Ovary (tissue), 3 donors: Measurements from ENCODE around the gene MYO15B.

Experiments
- EP300 ChIP-seq: sonication (generic); formaldehyde crosslinking; IDR thresholded peaks from one replicate; pipeline ENCODE4 v1.6.1; 2017; ENCODE audit warnings: antibody characterized with exemption
- POLR2A ChIP-seq: fragments of 450-650 bp; IDR thresholded peaks from one replicate; pipeline ENCODE4 v1.6.1; 2017; ENCODE audit warnings: antibody characterized with exemption, mild to moderate bottlenecking, moderate library complexity
- TF ChIP-seq, protein P1 (sequence below), 3 donors: fragments of 450-650 bp in 2 of 3; fragments of 200-600 bp in 1 of 3; IDR thresholded peaks; one replicate each; pipeline versions ENCODE4 v1.5.1 to v1.8.0; 2016 to 2022; ENCODE audit warnings: antibody characterized with exemption in 3 of 3, mild to moderate bottlenecking in 1 of 3
- donor health status: DM: no; HTN: no; CAD: no.

DNA sequence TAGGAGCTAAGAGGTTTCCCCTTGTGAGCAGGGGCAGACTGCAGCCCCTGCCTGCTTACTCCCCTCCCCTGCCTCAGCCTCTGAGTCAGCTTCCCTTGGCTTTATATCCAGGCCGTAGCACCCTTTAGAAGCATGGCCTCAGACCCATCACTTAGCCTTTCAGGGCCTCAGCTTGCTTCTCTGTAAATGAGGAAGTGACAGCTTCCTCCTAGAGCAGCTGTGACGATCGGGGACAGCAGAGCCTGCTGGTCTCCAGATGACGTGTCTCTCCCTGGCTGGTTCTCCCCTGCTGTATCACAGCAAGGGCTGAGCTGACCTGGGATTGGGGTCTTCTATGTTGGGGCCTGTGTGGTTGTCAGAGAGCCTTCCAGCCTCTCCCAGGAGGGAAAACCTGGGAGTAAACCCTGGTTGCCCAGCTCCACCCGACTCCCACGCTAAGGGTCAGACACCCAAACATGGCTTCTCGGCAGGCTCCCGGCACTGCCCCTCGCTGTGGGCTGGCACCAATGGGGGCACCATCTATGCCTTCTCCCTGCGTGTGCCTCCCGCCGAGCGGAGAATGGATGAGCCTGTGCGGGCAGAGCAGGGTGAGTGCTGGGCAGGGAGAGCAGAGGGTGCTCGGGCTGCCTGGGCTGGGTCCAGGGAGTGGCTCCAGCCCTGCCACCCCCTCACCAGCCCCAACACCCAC is 16.3 kb upstream of the MYO15B start:
- TF ChIP-seq, protein P1, sequence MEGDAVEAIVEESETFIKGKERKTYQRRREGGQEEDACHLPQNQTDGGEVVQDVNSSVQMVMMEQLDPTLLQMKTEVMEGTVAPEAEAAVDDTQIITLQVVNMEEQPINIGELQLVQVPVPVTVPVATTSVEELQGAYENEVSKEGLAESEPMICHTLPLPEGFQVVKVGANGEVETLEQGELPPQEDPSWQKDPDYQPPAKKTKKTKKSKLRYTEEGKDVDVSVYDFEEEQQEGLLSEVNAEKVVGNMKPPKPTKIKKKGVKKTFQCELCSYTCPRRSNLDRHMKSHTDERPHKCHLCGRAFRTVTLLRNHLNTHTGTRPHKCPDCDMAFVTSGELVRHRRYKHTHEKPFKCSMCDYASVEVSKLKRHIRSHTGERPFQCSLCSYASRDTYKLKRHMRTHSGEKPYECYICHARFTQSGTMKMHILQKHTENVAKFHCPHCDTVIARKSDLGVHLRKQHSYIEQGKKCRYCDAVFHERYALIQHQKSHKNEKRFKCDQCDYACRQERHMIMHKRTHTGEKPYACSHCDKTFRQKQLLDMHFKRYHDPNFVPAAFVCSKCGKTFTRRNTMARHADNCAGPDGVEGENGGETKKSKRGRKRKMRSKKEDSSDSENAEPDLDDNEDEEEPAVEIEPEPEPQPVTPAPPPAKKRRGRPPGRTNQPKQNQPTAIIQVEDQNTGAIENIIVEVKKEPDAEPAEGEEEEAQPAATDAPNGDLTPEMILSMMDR (IDR thresholded peaks at IDR 0.05): no peak
- TF ChIP-seq POLR2A: no peak
- TF ChIP-seq EP300: no peak
